ENCODE measurements around the gene MRPS27. TPM values are rescaled to one million over a fixed set of nuclear protein-coding genes. Genes with fewer than 3 reads are reported as not detected.
A peak's percentile ranks its signal among the peaks of the same experiment; 100 is the strongest.

MRPS27 gene
- total and polyA plus RNA-seq, 2 of the 13 experiments (the other 11 are each of a cell fraction or from before 2014, with no cell fraction given) = 71.8 to 115 TPM

- no peak for TF ChIP-seq AFF4 (CRISPR knock-in tag; IDR thresholded peaks at IDR 0.05)
- TF ChIP-seq ISL2 (CRISPR knock-in tag; IDR thresholded peaks at IDR 0.05) = peak; percentile 84
- TF ChIP-seq RXRA (CRISPR knock-in tag; IDR thresholded peaks at IDR 0.05) = peak; percentile 53; the same call in 1 of the 2 replicates
- TF ChIP-seq NFKBIZ (CRISPR knock-in tag; IDR thresholded peaks at IDR 0.05) = no peak
- peak; percentile 69 for TF ChIP-seq PAXIP1 (CRISPR knock-in tag; conservative IDR thresholded peaks at IDR 0.05)
- TF ChIP-seq ZNF331 (CRISPR knock-in tag; IDR thresholded peaks at IDR 0.05) = peak; percentile 81; the same call in 1 of the 2 replicates
- TF ChIP-seq ZBTB7A (CRISPR knock-in tag; IDR thresholded peaks at IDR 0.05) = no peak
- no peak for TF ChIP-seq ZNF737 (CRISPR knock-in tag; IDR thresholded peaks at IDR 0.05; ENCODE audit: borderline replicate concordance)
- TF ChIP-seq PAWR (CRISPR knock-in tag; IDR thresholded peaks at IDR 0.05; ENCODE audit: borderline replicate concordance) = no peak
- TF ChIP-seq SOX6 (IDR thresholded peaks at IDR 0.05) = no peak
- TF ChIP-seq SOX6 (CRISPR knock-in tag; IDR thresholded peaks at IDR 0.05) = peak; percentile 98
- peak; percentile 99 for TF ChIP-seq TFAP4 (IDR thresholded peaks at IDR 0.05; ENCODE audit: borderline replicate concordance, low read depth)
- peak; percentile 64; the same call in 1 of the 2 replicates for TF ChIP-seq ZGPAT (CRISPR knock-in tag; IDR thresholded peaks at IDR 0.05)
- no peak for TF ChIP-seq ZNF44 (CRISPR knock-in tag; IDR thresholded peaks at IDR 0.05)
- TF ChIP-seq ERF (CRISPR knock-in tag; IDR thresholded peaks at IDR 0.05) = peak; percentile 68; the same call in 1 of the 2 replicates
- no peak for TF ChIP-seq HNRNPUL1 (IDR thresholded peaks at IDR 0.05; ENCODE audit: low read depth, low read length)
- peak; percentile 50; the same call in 1 of the 2 replicates for TF ChIP-seq MNT (IDR thresholded peaks at IDR 0.05)
- TF ChIP-seq ZNF616 (CRISPR knock-in tag; IDR thresholded peaks at IDR 0.05; ENCODE audit: low read depth) = no peak
- peak; percentile 89 for TF ChIP-seq TBX2 (CRISPR knock-in tag; IDR thresholded peaks at IDR 0.05; ENCODE audit: borderline replicate concordance)
Observed at GRCh38 chr5:72241346-72242003, 78.6 kb downstream of the MRPS27 start (continued).

All from HepG2 (cell line).